K562 (cell line): ENCODE data around the gene NEB. TPM values are rescaled to one million over a fixed set of nuclear protein-coding genes. Genes with fewer than 3 reads are reported as not detected.
A peak's percentile ranks its signal among the peaks of the same experiment; 100 is the strongest.

Source experiments
- ATAC-seq: fragments of 200-7000 bp; cut with Tn5 transposase; 3 replicates; pipeline ENCODE4 v1.9.1; 2020; ENCODE audit warnings: moderate library complexity
- BruUV-seq: library from RNA; stranded (reverse); fragments of 400-500 nt; replicated peaks from 2 replicates; lab custom pipeline; 2021; lab: Mats Ljungman, UMichigan
- CTCF ChIA-PET: fragments of 300-600 bp; formaldehyde crosslinking; extraction: SDS; loops from one replicate; lab custom pipeline; 2021; ENCODE audit warnings: low intra/inter-chr PET ratio; lab: Yijun Ruan, JAX
- POLR2A ChIA-PET: fragments of 300-600, 350-650 bp; sonication (Branson Sonifier 250); formaldehyde crosslinking; extraction: SDS; loops from one replicate; lab custom pipeline; 2021; ENCODE audit warnings: antibody characterized with exemption, inconsistent platforms; lab: Yijun Ruan, JAX
- DNase-seq, 4 experiments: peaks; one replicate each; pipeline versions ENCODE4 v3.0.0 to v3.0.0-alpha.2; 2011 to 2018; ENCODE audit warnings: low spot score in 3 of 4, mixed read lengths in 3 of 4; ENCODE audit errors: extremely low read depth in 1 of 4
- FAIRE-seq: peaks from 2 replicates; lab custom pipeline; 2011; peaks lifted over from hg19 to GRCh38; lab: Jason Lieb, UNC
- H2AFZ ChIP-seq: 2 replicates; pipeline ENCODE4 v1.6.0; 2011; ENCODE audit warnings: low read depth, low read length, control low read depth, inconsistent platforms
- H3K27ac ChIP-seq: fragments of 200-600 bp; 3 replicates; pipeline ENCODE4 v1.8.0; 2011; ENCODE audit warnings: low read depth, mild to moderate bottlenecking, control low read depth, inconsistent platforms, low read length, moderate library complexity, mixed read lengths; ENCODE audit errors: extremely low read depth
- H3K27me3 ChIP-seq, 2 experiments: fragments of 300-600 bp in 1 of 2; 2 replicates in 1 of 2; 3 replicates in 1 of 2; pipeline versions ENCODE4 v1.6.0 to v1.8.0; 2011; ENCODE audit warnings: inconsistent platforms in 2 of 2, low read length in 2 of 2, mild to moderate bottlenecking in 1 of 2, mixed read lengths in 1 of 2, moderate library complexity in 1 of 2; ENCODE audit not compliant: control insufficient read depth in 2 of 2, insufficient read depth in 2 of 2
- H3K36me3 ChIP-seq: fragments of 300-600 bp; 3 replicates; pipeline ENCODE4 v1.8.0; 2011; ENCODE audit warnings: mild to moderate bottlenecking, low read length, inconsistent platforms; ENCODE audit not compliant: control insufficient read depth, insufficient read depth
- H3K4me1 ChIP-seq, 2 experiments: fragments of 200-600 bp in 1 of 2; replicated peaks in 1 of 2; 2 replicates in 1 of 2; 3 replicates in 1 of 2; pipeline versions ENCODE4 v1.5.1 to v1.8.0; 2011; ENCODE audit warnings: inconsistent platforms in 2 of 2, low read length in 2 of 2, mild to moderate bottlenecking in 1 of 2, mixed read lengths in 1 of 2, moderate library complexity in 1 of 2; ENCODE audit not compliant: control insufficient read depth in 2 of 2, insufficient read depth in 2 of 2
- H3K4me2 ChIP-seq: 2 replicates; pipeline ENCODE4 v1.6.1; 2011; ENCODE audit warnings: low read length, control low read depth, inconsistent platforms, mixed read lengths; ENCODE audit not compliant: insufficient read depth
- H3K4me3 ChIP-seq: fragments of 200-600 bp; sonication (generic), shearing (Covaris generic); 2 replicates; pipeline ENCODE4 v1.5.1; 2016; ENCODE audit warnings: control low read depth, inconsistent platforms
- H3K79me2 ChIP-seq: fragments of 200-600 bp; 3 replicates; pipeline ENCODE4 v1.8.0; 2011; ENCODE audit warnings: low read length, inconsistent platforms; ENCODE audit not compliant: control insufficient read depth, insufficient read depth
- H3K9ac ChIP-seq, 2 experiments: 2 replicates each; pipeline versions ENCODE4 v1.6.0 to v1.6.1; 2011; ENCODE audit warnings: low read depth in 2 of 2, low read length in 2 of 2, control low read depth in 1 of 2, inconsistent platforms in 1 of 2, mild to moderate bottlenecking in 1 of 2, mixed read lengths in 1 of 2; ENCODE audit not compliant: insufficient read depth in 1 of 2
- H3K9me1 ChIP-seq: one replicate; pipeline ENCODE4 v1.6.0; 2011; ENCODE audit warnings: inconsistent platforms, mild to moderate bottlenecking, low read length, moderate library complexity; ENCODE audit not compliant: control insufficient read depth, insufficient read depth
- H3K9me3 ChIP-seq: replicated peaks from 2 replicates; pipeline ENCODE4 v1.5.1; 2011; ENCODE audit warnings: low read depth, low read length, inconsistent platforms; ENCODE audit not compliant: control insufficient read depth, insufficient read depth
- H4K20me1 ChIP-seq: replicated peaks from 2 replicates; pipeline ENCODE4 v1.6.1; 2011; ENCODE audit warnings: low read length, inconsistent platforms, mixed read lengths; ENCODE audit not compliant: control insufficient read depth, insufficient read depth
- ASH1L ChIP-seq: fragments of 450-650 bp; IDR thresholded peaks from 2 replicates; pipeline ENCODE4 v1.6.1; 2018; ENCODE audit warnings: borderline replicate concordance, mild to moderate bottlenecking, low read depth; ENCODE audit not compliant: partially characterized antibody
- BACH1 ChIP-seq: fragments of 200-800 bp; sonication (Bioruptor generic); IDR thresholded peaks from 2 replicates; pipeline ENCODE4 v1.6.1; 2016; ENCODE audit warnings: missing genetic modification characterization, missing compliant biosample characterization
- BMI1 ChIP-seq: fragments of 150-350 bp; IDR thresholded peaks from 2 replicates; pipeline ENCODE4 v1.6.1; 2014; ENCODE audit warnings: low read length
- CTCF ChIP-seq, 3 experiments: IDR thresholded peaks in 2 of 3; conservative IDR thresholded peaks in 1 of 3; 2 replicates each; pipeline ENCODE4 v1.5.1; 2011 to 2012; ENCODE audit warnings: low read length in 3 of 3, mild to moderate bottlenecking in 3 of 3, control low read depth in 2 of 3, improper control_type of control experiment in 1 of 3, inconsistent platforms in 1 of 3, low read depth in 1 of 3, mixed read lengths in 1 of 3, moderate library complexity in 1 of 3; ENCODE audit not compliant: insufficient read depth in 2 of 3
- CTCFL ChIP-seq: IDR thresholded peaks from 2 replicates; pipeline ENCODE4 v1.6.1; 2011; ENCODE audit warnings: borderline replicate concordance, low read depth, mild to moderate bottlenecking, moderate library complexity, low read length; ENCODE audit not compliant: insufficient read depth, poor library complexity, severe bottlenecking
- EGR1 ChIP-seq: fragments of 450-650 bp; conservative IDR thresholded peaks from 2 replicates; pipeline ENCODE4 v1.6.1; 2017; ENCODE audit warnings: mild to moderate bottlenecking
- GMEB1 ChIP-seq: fragments of 250-450 bp; sonication (Bioruptor Pico); IDR thresholded peaks from 2 replicates; pipeline ENCODE4 v1.4.0; 2020; ENCODE audit warnings: mild to moderate bottlenecking
- MTA1 ChIP-seq: fragments of 450-650 bp; IDR thresholded peaks from 2 replicates; pipeline ENCODE4 v1.6.1; 2017; ENCODE audit warnings: borderline replicate concordance
- RAD21 ChIP-seq, 2 experiments: fragments of 250-450 bp in 1 of 2; fragments of 450-650 bp in 1 of 2; sonication (Bioruptor Pico) in 1 of 2; formaldehyde crosslinking in 1 of 2; IDR thresholded peaks in 1 of 2; conservative IDR thresholded peaks in 1 of 2; 2 replicates each; pipeline versions ENCODE4 v1.4.0 to v1.8.0; 2020 to 2022; ENCODE audit warnings: mild to moderate bottlenecking in 2 of 2, moderate library complexity in 1 of 2
- RBBP5 ChIP-seq: fragments of 200-600 bp; sonication (generic); IDR thresholded peaks from 2 replicates; pipeline ENCODE4 v1.6.1; 2012; ENCODE audit warnings: borderline replicate concordance, mild to moderate bottlenecking, low read length, control low read depth, inconsistent platforms; ENCODE audit not compliant: insufficient read depth, poor library complexity, severe bottlenecking
- TAF1 ChIP-seq: IDR thresholded peaks from 2 replicates; pipeline ENCODE4 v1.6.1; 2011; ENCODE audit warnings: mild to moderate bottlenecking, low read length, moderate library complexity; ENCODE audit not compliant: insufficient read depth, control insufficient read depth, severe bottlenecking; ENCODE audit errors: extremely low read depth
- TFE3 ChIP-seq: fragments of 450-650 bp; formaldehyde crosslinking; IDR thresholded peaks from 2 replicates; pipeline ENCODE4 v1.4.0; 2020; ENCODE audit warnings: mild to moderate bottlenecking, mixed read lengths
- ZNF140 ChIP-seq: fragments of 250-450 bp; sonication (Bioruptor Pico); IDR thresholded peaks from 2 replicates; pipeline ENCODE4 v1.8.0; 2021; ENCODE audit warnings: moderate library complexity, mild to moderate bottlenecking, inconsistent platforms
- ZNF699 ChIP-seq: fragments of 250-450 bp; sonication (Bioruptor Pico); IDR thresholded peaks from 2 replicates; pipeline ENCODE4 v1.8.0; 2021; ENCODE audit warnings: mild to moderate bottlenecking, moderate library complexity; ENCODE audit not compliant: insufficient replicate concordance
- WGBS: fragments of 100-300 bp; shearing (Covaris generic); methylation state at CpG from one replicate; pipeline ENCODE4 v1.1.6; 2016; ENCODE audit warnings: low coverage, mixed read lengths; ENCODE audit not compliant: insufficient coverage; ENCODE audit errors: missing lambda C conversion rate; 5-methylcytosine and 5-hydroxymethylcytosine counted together
- in situ Hi-C: fragments of 300-500 bp; cut with MboI; formaldehyde crosslinking; loops from 4 replicates; pipeline ENCODE4 v1.15.0; 2018; ENCODE audit warnings: inconsistent platforms, mixed read lengths
- intact Hi-C: fragments of 100-400 bp; cut with micrococcal nuclease; formaldehyde crosslinking; loops from 2 replicates; pipeline ENCODE4 v1.14.2; 2022
- polyA plus RNA-seq, 8 experiments: library from polyadenylated mRNA; depleted of rRNA in 4 of 8; stranded (reverse) in 5 of 8; unstranded in 3 of 8; fragments of >200 nt; fragmentation: Nextera tagmentation in 2 of 8; fragmentation: Illumina TruSeq in 1 of 8; extraction: Ambion mirVana in 2 of 8; extraction: Trizol in 1 of 8; gene quantifications; 2 replicates each; pipeline versions ENCODE4 v1.2.1 to v1.2.3, GENCODE V29; 2011 to 2014; ENCODE audit warnings: inconsistent platforms in 1 of 8, missing spikeins in 1 of 8
- total RNA-seq, 7 experiments: library from RNA; depleted of rRNA in 6 of 7; stranded (reverse); fragments of >200 nt in 6 of 7; fragmentation: Illumina TruSeq in 2 of 7; extraction: Trizol in 2 of 7; gene quantifications; 2 replicates each; pipeline versions ENCODE4 v1.2.1 to v1.2.3, GENCODE V29; 2011 to 2021; ENCODE audit warnings: low replicate concordance in 1 of 7

The NEB gene
- total and polyA plus RNA-seq, 9 of the 15 experiments (the other 6 are each of a cell fraction or from before 2014, with no cell fraction given), result 1.7 to 3.8 (median 2.9) TPM

- Histone ChIP-seq H3K9me3 (no peaks in the 10 kb centered on the region; the same call in 1 of the 2 replicates), H3K79me2 (no peaks in the 10 kb centered on the region), H3K9me1 (no peaks in the 10 kb centered on the region), H3K27ac (no peak overlapping the region), H2AFZ (no peak overlapping the region), H3K4me3 (no peak overlapping the region), H3K4me2 (no peak overlapping the region), H3K27me3 (no peaks in the 10 kb centered on the region), H4K20me1 (no peaks in the 10 kb centered on the region), H3K4me1 (peaks cover 0 to 27% of the 10 kb centered on the region in 2 experiments; a peak in 3 of 5 replicates), H3K9ac (no peak overlapping the region), H3K36me3 (peaks cover 41% of the 10 kb centered on the region)
- ChIA-PET CTCF (no interaction called here), POLR2A (interaction anchor here (1.1 to 1.2 kb wide), 2 partner anchors 9 kb away, joined by 3 to 7 read pairs; no protein-coding TSS in a partner anchor)
- DNase-seq (peak in 2 of 4 experiments; percentile 58 to 61), ATAC-seq (peak; percentile 72), FAIRE-seq (no peak)
- no TSS peak for BruUV-seq
- in situ Hi-C loops, result no loop called here
- 68% methylated on average over 3 of the region's 3 CpGs for WGBS
- intact Hi-C loops, result no loop called here
- no peak for TF ChIP-seq BMI1
- TF ChIP-seq CTCFL, result no peak
- no peak for TF ChIP-seq BACH1 (tag)
- no peak for TF ChIP-seq GMEB1 (CRISPR knock-in tag)
- TF ChIP-seq ZNF140, result no peak
- no peak for TF ChIP-seq TAF1
- no peak for TF ChIP-seq ASH1L
- peak in 1 of 2 experiments; percentile 52; a peak in 3 of 4 replicates for TF ChIP-seq RAD21 (CRISPR knock-in tag; conservative IDR thresholded peaks at IDR 0.05 in 1 of 2, IDR thresholded peaks at IDR 0.05 in 1 of 2)
- no peak for TF ChIP-seq MTA1
- no peak for TF ChIP-seq RBBP5
- no peak for TF ChIP-seq ZNF699 (CRISPR knock-in tag)
- TF ChIP-seq EGR1, result no peak
- TF ChIP-seq CTCF (IDR thresholded peaks at IDR 0.05 in 2 of 3, conservative IDR thresholded peaks at IDR 0.05 in 1 of 3; ENCODE audit: insufficient read depth in 2 of 3, low read depth in 1 of 3, low read length in 3 of 3), result peak; percentile 33 to 52 (median 48); a peak in 5 of 6 replicates
- no peak for TF ChIP-seq TFE3 (CRISPR knock-in tag)
Observed at GRCh38 chr2:151777487-151777886, 43.2 kb upstream of the NEB start.
